Measurements from ENCODE around the gene ATP8A2.
"Not testable (repeated sequence)": the region's sequence is repeated elsewhere in the genome, so short reads cannot be mapped to it uniquely, and the experiment has no call there.

Gene ATP8A2

GRCh38 chr13:25783601-25784024 is 411.8 kb downstream of the ATP8A2 start:
- H3K79me1 ChIP-seq (replicated peaks; ENCODE audit: low read length, poor library complexity, severe bottlenecking) = no peaks in the 10 kb centered on the region
- H3K4ac ChIP-seq (ENCODE audit: low read depth in 1 of 2, low read length in 2 of 2) = no peak overlapping the region
- H3K14ac ChIP-seq (ENCODE audit: low read length in 2 of 2) = no peak overlapping the region
- H4K8ac ChIP-seq (ENCODE audit: low read length) = no peak overlapping the region
- H3K23ac ChIP-seq (ENCODE audit: low read length in 2 of 2) = no peak overlapping the region
- no peak overlapping the region for H4K91ac ChIP-seq (ENCODE audit: low read length)
- DNase-seq = no peak
- no peak overlapping the region for H2AK5ac ChIP-seq (ENCODE audit: low read length, severe bottlenecking)
- no peaks in the 10 kb centered on the region for H3K36me3 ChIP-seq (ENCODE audit: control insufficient read depth in 1 of 2, insufficient read depth in 2 of 2, low read depth in 1 of 2, low read length in 2 of 2)
- no peak overlapping the region for H2BK5ac ChIP-seq (ENCODE audit: low read depth, low read length, poor library complexity, severe bottlenecking)
- H2AFZ ChIP-seq (ENCODE audit: low read depth, low read length) = no peak overlapping the region
- no peaks in the 10 kb centered on the region for H3K9me3 ChIP-seq (ENCODE audit: control insufficient read depth, low read length)
- H2BK15ac ChIP-seq (ENCODE audit: low read depth, poor library complexity, severe bottlenecking) = no peak overlapping the region
- no peak overlapping the region for H2BK120ac ChIP-seq (ENCODE audit: low read depth, low read length)
- no peak overlapping the region for H2BK12ac ChIP-seq (ENCODE audit: low read length in 2 of 2)
- no peak overlapping the region for H3K27ac ChIP-seq (ENCODE audit: low read length, poor library complexity, severe bottlenecking)
- H3K4me2 ChIP-seq (ENCODE audit: low read length, poor library complexity, severe bottlenecking) = no peak overlapping the region
- no peak overlapping the region for H3K4me3 ChIP-seq (ENCODE audit: insufficient read depth in 1 of 2, low read depth in 1 of 2, low read length in 2 of 2)
- H3K9ac ChIP-seq (ENCODE audit: low read length) = no peak overlapping the region
- no peaks in the 10 kb centered on the region for H3K27me3 ChIP-seq (ENCODE audit: control insufficient read depth in 1 of 2, insufficient read depth in 1 of 2, low read length in 2 of 2)
- no peak overlapping the region for H3K18ac ChIP-seq (ENCODE audit: low read depth in 1 of 2, low read length in 2 of 2)
- peaks cover 2% of the 10 kb centered on the region for H3K4me1 ChIP-seq (ENCODE audit: control insufficient read depth, insufficient read depth, low read depth, low read length)
- 77% methylated on average over 5 of the region's 5 CpGs for WGBS

- H2BK5ac ChIP-seq (ENCODE audit: low read depth, low read length, poor library complexity, severe bottlenecking) = no peak overlapping the region
- H2AK5ac ChIP-seq (ENCODE audit: low read length, severe bottlenecking) = no peak overlapping the region
- H4K91ac ChIP-seq (ENCODE audit: low read length) = no peak overlapping the region
- H3K18ac ChIP-seq (ENCODE audit: low read depth in 1 of 2, low read length in 2 of 2) = no peak overlapping the region
- no peak overlapping the region for H3K4me2 ChIP-seq (ENCODE audit: low read length, poor library complexity, severe bottlenecking)
- no peaks in the 10 kb centered on the region for H3K79me1 ChIP-seq (replicated peaks; ENCODE audit: low read length, poor library complexity, severe bottlenecking)
- no peak overlapping the region for H2BK120ac ChIP-seq (ENCODE audit: low read depth, low read length)
- no peak overlapping the region for H3K4me3 ChIP-seq (ENCODE audit: insufficient read depth in 1 of 2, low read depth in 1 of 2, low read length in 2 of 2)
- no peak for DNase-seq
- no peaks in the 10 kb centered on the region for H3K36me3 ChIP-seq (ENCODE audit: control insufficient read depth in 1 of 2, insufficient read depth in 2 of 2, low read depth in 1 of 2, low read length in 2 of 2)
- H4K8ac ChIP-seq (ENCODE audit: low read length) = no peak overlapping the region
- H3K9me3 ChIP-seq (ENCODE audit: control insufficient read depth, low read length) = no peaks in the 10 kb centered on the region
- no peak overlapping the region for H2BK15ac ChIP-seq (ENCODE audit: low read depth, poor library complexity, severe bottlenecking)
- no peak overlapping the region for H3K14ac ChIP-seq (ENCODE audit: low read length in 2 of 2)
- WGBS = 68% methylated on average over 4 of the region's 4 CpGs
- H3K4ac ChIP-seq (ENCODE audit: low read depth in 1 of 2, low read length in 2 of 2) = no peak overlapping the region
- no peak overlapping the region for H2AFZ ChIP-seq (ENCODE audit: low read depth, low read length)
- H2BK12ac ChIP-seq (ENCODE audit: low read length in 2 of 2) = no peak overlapping the region
- H3K27me3 ChIP-seq (ENCODE audit: control insufficient read depth in 1 of 2, insufficient read depth in 1 of 2, low read length in 2 of 2) = no peaks in the 10 kb centered on the region
- H3K4me1 ChIP-seq (ENCODE audit: control insufficient read depth, insufficient read depth, low read depth, low read length) = peaks cover 2% of the 10 kb centered on the region
- no peak overlapping the region for H3K27ac ChIP-seq (ENCODE audit: low read length, poor library complexity, severe bottlenecking)
- no peak overlapping the region for H3K23ac ChIP-seq (ENCODE audit: low read length in 2 of 2)
- H3K9ac ChIP-seq (ENCODE audit: low read length) = no peak overlapping the region
Observed at GRCh38 chr13:25784119-25784518, 412.3 kb downstream of the ATP8A2 start.

- not testable (repeated sequence) for H3K79me1 ChIP-seq (replicated peaks; ENCODE audit: low read length, poor library complexity, severe bottlenecking); H3K9ac ChIP-seq (ENCODE audit: low read length); H2BK15ac ChIP-seq (ENCODE audit: low read depth, poor library complexity, severe bottlenecking); H3K4me1 ChIP-seq (ENCODE audit: control insufficient read depth, insufficient read depth, low read depth, low read length); H2BK12ac ChIP-seq (ENCODE audit: low read length in 2 of 2); H3K18ac ChIP-seq (ENCODE audit: low read depth in 1 of 2, low read length in 2 of 2); H2AK5ac ChIP-seq (ENCODE audit: low read length, severe bottlenecking); H3K23ac ChIP-seq (ENCODE audit: low read length in 2 of 2); H3K36me3 ChIP-seq (ENCODE audit: control insufficient read depth in 1 of 2, insufficient read depth in 2 of 2, low read depth in 1 of 2, low read length in 2 of 2); H4K8ac ChIP-seq (ENCODE audit: low read length); H2BK120ac ChIP-seq (ENCODE audit: low read depth, low read length); H3K4ac ChIP-seq (ENCODE audit: low read depth in 1 of 2, low read length in 2 of 2); H4K91ac ChIP-seq (ENCODE audit: low read length); H3K4me2 ChIP-seq (ENCODE audit: low read length, poor library complexity, severe bottlenecking); H3K9me3 ChIP-seq (ENCODE audit: control insufficient read depth, low read length); H2BK5ac ChIP-seq (ENCODE audit: low read depth, low read length, poor library complexity, severe bottlenecking); H3K14ac ChIP-seq (ENCODE audit: low read length in 2 of 2); H3K27me3 ChIP-seq (ENCODE audit: control insufficient read depth in 1 of 2, insufficient read depth in 1 of 2, low read length in 2 of 2); H3K4me3 ChIP-seq (ENCODE audit: insufficient read depth in 1 of 2, low read depth in 1 of 2, low read length in 2 of 2); DNase-seq; H2AFZ ChIP-seq (ENCODE audit: low read depth, low read length); H3K27ac ChIP-seq (ENCODE audit: low read length, poor library complexity, severe bottlenecking)
- WGBS = 100% methylated on average over 1 of the region's 1 CpG
Observed at GRCh38 chr13:25790137-25790536, 418.4 kb downstream of the ATP8A2 start.

- Histone ChIP-seq H3K4me2 (ENCODE audit: low read length, poor library complexity, severe bottlenecking) (no peak overlapping the region), H4K91ac (ENCODE audit: low read length) (no peak overlapping the region), H2BK12ac (ENCODE audit: low read length in 2 of 2) (no peak overlapping the region), H3K27ac (ENCODE audit: low read length, poor library complexity, severe bottlenecking) (no peak overlapping the region), H2AFZ (ENCODE audit: low read depth, low read length) (no peak overlapping the region), H2AK5ac (ENCODE audit: low read length, severe bottlenecking) (no peak overlapping the region), H2BK5ac (ENCODE audit: low read depth, low read length, poor library complexity, severe bottlenecking) (no peak overlapping the region), H3K14ac (ENCODE audit: low read length in 2 of 2) (no peak overlapping the region), H3K9ac (ENCODE audit: low read length) (no peak overlapping the region), H4K8ac (ENCODE audit: low read length) (no peak overlapping the region), H3K4me3 (ENCODE audit: insufficient read depth in 1 of 2, low read depth in 1 of 2, low read length in 2 of 2) (no peak overlapping the region), H3K4ac (ENCODE audit: low read depth in 1 of 2, low read length in 2 of 2) (no peak overlapping the region), H3K36me3 (ENCODE audit: control insufficient read depth in 1 of 2, insufficient read depth in 2 of 2, low read depth in 1 of 2, low read length in 2 of 2) (no peaks in the 10 kb centered on the region), H3K79me1 (replicated peaks; ENCODE audit: low read length, poor library complexity, severe bottlenecking) (no peaks in the 10 kb centered on the region), H3K4me1 (ENCODE audit: control insufficient read depth, insufficient read depth, low read depth, low read length) (no peaks in the 10 kb centered on the region), H2BK15ac (ENCODE audit: low read depth, poor library complexity, severe bottlenecking) (no peak overlapping the region), H3K9me3 (ENCODE audit: control insufficient read depth, low read length) (no peaks in the 10 kb centered on the region), H3K18ac (ENCODE audit: low read depth in 1 of 2, low read length in 2 of 2) (no peak overlapping the region), H2BK120ac (ENCODE audit: low read depth, low read length) (no peak overlapping the region), H3K23ac (ENCODE audit: low read length in 2 of 2) (no peak overlapping the region), H3K27me3 (ENCODE audit: control insufficient read depth in 1 of 2, insufficient read depth in 1 of 2, low read length in 2 of 2) (peaks cover 0 to under 1% of the 10 kb centered on the region in 2 experiments)
- DNase-seq = no peak
- WGBS = 93% methylated on average over 1 of the region's 1 CpG
Observed at GRCh38 chr13:25795277-25795676, 423.5 kb downstream of the ATP8A2 start.
